Peyer's patch (tissue), 4 donors: ENCODE results near the gene SORBS1. TPM values are rescaled to one million over a fixed set of nuclear protein-coding genes. Genes with fewer than 3 reads are reported as not detected.

Experiments used
- DNase-seq, 3 donors: peaks; one replicate each; pipeline ENCODE4 v3.0.0-alpha.2; 2017 to 2019
- H3K27ac ChIP-seq, 4 donors: fragments of 200-600 bp; sonication (generic); one replicate each; pipeline ENCODE4 v1.5.1; 2016 to 2019
- H3K27me3 ChIP-seq, 2 donors: fragments of 200-600 bp; sonication (generic); one replicate each; pipeline ENCODE4 v1.5.1; 2019
- H3K36me3 ChIP-seq, 3 donors: fragments of 200-600 bp; sonication (generic); one replicate each; pipeline ENCODE4 v1.5.1; 2016 to 2019
- H3K4me1 ChIP-seq, 4 donors: fragments of 200-600 bp; sonication (generic); one replicate each; pipeline ENCODE4 v1.5.1; 2016 to 2019
- H3K4me3 ChIP-seq, 4 donors: fragments of 200-600 bp; sonication (generic); 1 replicate in 3 of 4; 2 replicates in 1 of 4; pipeline ENCODE4 v1.5.1; 2016 to 2019; ENCODE audit warnings: mild to moderate bottlenecking in 1 of 4
- H3K9me3 ChIP-seq, 4 donors: fragments of 200-600 bp; sonication (generic); one replicate each; pipeline ENCODE4 v1.5.1; 2016 to 2019; ENCODE audit warnings: mild to moderate bottlenecking in 1 of 4
- POLR2A ChIP-seq, 2 donors: fragments of 450-650 bp; IDR thresholded peaks; one replicate each; pipeline ENCODE4 v1.5.1; 2017; ENCODE audit warnings: antibody characterized with exemption in 2 of 2, mild to moderate bottlenecking in 2 of 2, moderate library complexity in 2 of 2
- total RNA-seq, 4 donors: library from RNA; depleted of rRNA; stranded (reverse); fragments of >200 nt; gene quantifications; one replicate each; pipeline ENCODE4 v1.1.0, GENCODE V29; 2016
- TF ChIP-seq, protein P1 (sequence below), 6 experiments: fragments of 450-650 bp in 4 of 6; fragments of 200-600 bp in 2 of 6; sonication (generic) in 1 of 6; IDR thresholded peaks; one replicate each; pipeline ENCODE4 v1.5.1; 2017 to 2019; ENCODE audit warnings: antibody characterized with exemption in 6 of 6, mild to moderate bottlenecking in 3 of 6, moderate library complexity in 1 of 6

Gene SORBS1
- total RNA-seq, 4 donors from 2014 or later = 34.3 to 57.1 (median 48.7) TPM

DNA sequence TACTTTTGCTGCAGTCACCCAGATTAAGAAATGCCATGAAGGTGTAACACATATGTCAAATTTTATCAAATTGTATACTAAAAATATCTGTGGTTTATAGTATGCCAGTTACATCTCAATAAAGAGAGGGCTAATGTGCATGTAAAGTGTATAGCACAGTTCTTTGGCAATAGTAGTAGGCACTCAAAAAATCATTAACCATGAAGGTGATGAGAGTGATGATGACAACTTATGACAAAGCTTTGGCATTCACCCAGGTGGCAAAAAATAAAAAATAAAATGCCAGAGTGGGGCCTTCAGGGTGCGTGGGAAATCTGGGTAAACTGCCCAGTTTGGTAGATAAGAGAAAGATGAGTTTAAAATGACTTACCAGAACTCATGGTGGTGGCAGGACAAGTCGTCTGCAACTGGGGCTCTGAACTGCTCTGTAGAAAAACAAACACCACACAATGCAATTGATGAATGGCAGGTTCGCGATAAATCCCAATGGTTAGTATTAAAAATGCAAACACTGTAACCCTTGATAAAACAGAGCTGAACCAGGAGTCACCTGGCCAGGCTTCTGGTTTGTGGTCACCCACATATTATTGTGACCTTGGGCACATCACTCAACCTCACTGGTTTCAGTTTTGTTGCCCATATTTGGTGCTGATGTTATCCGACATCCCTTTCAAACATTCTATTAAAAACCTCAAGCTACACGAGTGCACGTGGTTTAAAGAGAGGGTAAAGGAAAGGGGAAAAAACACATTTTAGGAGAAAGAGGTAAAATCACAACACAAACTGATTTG is 120.2 kb downstream of the SORBS1 start:
- DNase-seq = peak in 1 of 3 donors; percentile 28
- TF ChIP-seq POLR2A (IDR thresholded peaks at IDR 0.05) = no peak
- TF ChIP-seq, protein P1, sequence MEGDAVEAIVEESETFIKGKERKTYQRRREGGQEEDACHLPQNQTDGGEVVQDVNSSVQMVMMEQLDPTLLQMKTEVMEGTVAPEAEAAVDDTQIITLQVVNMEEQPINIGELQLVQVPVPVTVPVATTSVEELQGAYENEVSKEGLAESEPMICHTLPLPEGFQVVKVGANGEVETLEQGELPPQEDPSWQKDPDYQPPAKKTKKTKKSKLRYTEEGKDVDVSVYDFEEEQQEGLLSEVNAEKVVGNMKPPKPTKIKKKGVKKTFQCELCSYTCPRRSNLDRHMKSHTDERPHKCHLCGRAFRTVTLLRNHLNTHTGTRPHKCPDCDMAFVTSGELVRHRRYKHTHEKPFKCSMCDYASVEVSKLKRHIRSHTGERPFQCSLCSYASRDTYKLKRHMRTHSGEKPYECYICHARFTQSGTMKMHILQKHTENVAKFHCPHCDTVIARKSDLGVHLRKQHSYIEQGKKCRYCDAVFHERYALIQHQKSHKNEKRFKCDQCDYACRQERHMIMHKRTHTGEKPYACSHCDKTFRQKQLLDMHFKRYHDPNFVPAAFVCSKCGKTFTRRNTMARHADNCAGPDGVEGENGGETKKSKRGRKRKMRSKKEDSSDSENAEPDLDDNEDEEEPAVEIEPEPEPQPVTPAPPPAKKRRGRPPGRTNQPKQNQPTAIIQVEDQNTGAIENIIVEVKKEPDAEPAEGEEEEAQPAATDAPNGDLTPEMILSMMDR (IDR thresholded peaks at IDR 0.05) = no peak
- Histone ChIP-seq H3K9me3 (no peaks in the 10 kb centered on the region), H3K27ac (peak overlapping the region in 2 of 4 donors; percentile 0 to 19), H3K4me3 (no peak overlapping the region), H3K36me3 (no peaks in the 10 kb centered on the region), H3K4me1 (peaks cover 0 to 12% (median 0%) of the 10 kb centered on the region in 4 donors), H3K27me3 (no peaks in the 10 kb centered on the region)

DNA sequence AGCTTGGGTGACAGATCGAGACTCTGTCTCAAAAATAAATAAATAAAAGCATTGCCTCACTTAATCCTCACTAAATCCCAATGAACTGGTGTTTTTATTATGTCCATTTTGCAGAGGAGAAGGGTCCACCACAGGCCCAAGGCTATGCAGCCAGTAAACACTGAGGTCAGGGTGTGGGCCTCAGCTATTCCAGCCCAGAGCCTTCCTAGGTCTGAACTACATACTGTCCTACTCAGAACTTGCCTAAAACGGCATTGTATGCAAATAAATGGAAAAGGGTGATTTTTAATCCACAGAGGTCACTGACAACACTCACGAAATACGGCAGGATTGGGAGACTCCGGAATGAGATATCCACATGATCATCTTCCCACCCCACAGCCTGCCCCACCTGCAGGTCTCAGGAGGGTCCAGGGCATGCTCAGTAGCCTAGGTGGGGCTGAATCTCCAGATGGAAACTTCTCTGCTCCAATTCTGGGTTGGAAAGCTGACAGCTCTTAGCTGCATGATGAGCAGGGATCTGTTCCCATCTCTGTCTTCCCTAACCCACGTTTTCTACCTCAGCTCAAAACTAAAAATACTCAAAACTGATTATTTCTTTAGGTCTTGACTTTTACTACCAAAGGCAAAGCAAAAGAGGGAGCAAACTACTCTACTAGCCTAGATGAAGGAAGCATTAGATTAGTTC is 121.0 kb downstream of the SORBS1 start:
- H3K27me3 ChIP-seq = no peaks in the 10 kb centered on the region
- no peak overlapping the region for H3K4me3 ChIP-seq
- no peaks in the 10 kb centered on the region for H3K36me3 ChIP-seq
- H3K9me3 ChIP-seq = no peaks in the 10 kb centered on the region
- TF ChIP-seq POLR2A (IDR thresholded peaks at IDR 0.05) = no peak
- TF ChIP-seq, protein P1 (IDR thresholded peaks at IDR 0.05) = no peak
- H3K4me1 ChIP-seq = peaks cover 0 to 4% (median 0%) of the 10 kb centered on the region in 4 donors
- peak overlapping the region in 2 of 4 donors; percentile 0 to 19 for H3K27ac ChIP-seq
- no peak for DNase-seq

DNA sequence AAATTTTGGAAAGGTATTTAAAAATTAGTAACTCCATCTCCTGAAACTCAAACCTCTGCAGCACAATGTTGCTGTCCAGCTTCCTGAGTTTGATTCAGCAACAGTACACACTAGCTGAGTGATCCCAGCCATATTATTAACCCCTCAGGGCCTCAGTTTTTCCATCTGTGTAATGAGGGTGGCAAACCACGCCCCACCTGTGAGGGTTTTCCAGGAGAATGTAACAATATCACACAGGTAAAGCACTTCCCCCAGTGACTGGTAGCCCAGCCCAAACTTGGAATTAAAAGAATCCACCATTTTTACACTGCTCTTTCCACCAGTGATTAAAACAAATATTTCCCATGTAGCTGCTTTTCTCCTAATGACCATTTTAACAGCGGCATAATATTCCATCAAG is 122.4 kb downstream of the SORBS1 start:
- Histone ChIP-seq H3K27me3 (no peaks in the 10 kb centered on the region), H3K36me3 (no peaks in the 10 kb centered on the region), H3K9me3 (no peaks in the 10 kb centered on the region), H3K4me1 (no peaks in the 10 kb centered on the region), H3K27ac (no peak overlapping the region), H3K4me3 (no peak overlapping the region)
- DNase-seq = no peak
- no peak for TF ChIP-seq POLR2A (IDR thresholded peaks at IDR 0.05)
- TF ChIP-seq, protein P1 (IDR thresholded peaks at IDR 0.05) = no peak

DNA sequence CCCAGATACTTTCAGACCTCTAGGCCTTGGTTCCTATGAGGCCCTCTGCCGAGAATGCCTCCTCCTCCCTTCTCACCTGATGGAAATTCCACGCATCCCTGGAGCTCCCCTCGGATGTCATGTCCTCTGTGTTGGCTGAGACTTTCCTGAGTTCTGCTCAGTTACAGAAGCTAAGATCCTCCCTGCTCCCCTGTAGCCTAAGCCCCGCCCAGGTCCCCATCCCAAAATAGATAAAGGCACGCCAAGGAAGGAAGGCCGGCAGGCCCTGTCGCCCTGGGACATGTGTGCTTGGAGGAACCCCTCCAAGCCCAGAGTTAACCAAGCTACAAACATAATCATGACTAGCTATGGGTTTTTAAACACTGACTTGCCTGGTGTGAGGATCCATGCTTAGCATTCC is 123.5 kb downstream of the SORBS1 start:
- Histone ChIP-seq H3K9me3 (no peaks in the 10 kb centered on the region), H3K27ac (no peak overlapping the region), H3K4me1 (no peaks in the 10 kb centered on the region), H3K4me3 (no peak overlapping the region), H3K36me3 (no peaks in the 10 kb centered on the region), H3K27me3 (no peaks in the 10 kb centered on the region)
- no peak for DNase-seq
- TF ChIP-seq, protein P1 (IDR thresholded peaks at IDR 0.05) = no peak
- no peak for TF ChIP-seq POLR2A (IDR thresholded peaks at IDR 0.05)

DNA sequence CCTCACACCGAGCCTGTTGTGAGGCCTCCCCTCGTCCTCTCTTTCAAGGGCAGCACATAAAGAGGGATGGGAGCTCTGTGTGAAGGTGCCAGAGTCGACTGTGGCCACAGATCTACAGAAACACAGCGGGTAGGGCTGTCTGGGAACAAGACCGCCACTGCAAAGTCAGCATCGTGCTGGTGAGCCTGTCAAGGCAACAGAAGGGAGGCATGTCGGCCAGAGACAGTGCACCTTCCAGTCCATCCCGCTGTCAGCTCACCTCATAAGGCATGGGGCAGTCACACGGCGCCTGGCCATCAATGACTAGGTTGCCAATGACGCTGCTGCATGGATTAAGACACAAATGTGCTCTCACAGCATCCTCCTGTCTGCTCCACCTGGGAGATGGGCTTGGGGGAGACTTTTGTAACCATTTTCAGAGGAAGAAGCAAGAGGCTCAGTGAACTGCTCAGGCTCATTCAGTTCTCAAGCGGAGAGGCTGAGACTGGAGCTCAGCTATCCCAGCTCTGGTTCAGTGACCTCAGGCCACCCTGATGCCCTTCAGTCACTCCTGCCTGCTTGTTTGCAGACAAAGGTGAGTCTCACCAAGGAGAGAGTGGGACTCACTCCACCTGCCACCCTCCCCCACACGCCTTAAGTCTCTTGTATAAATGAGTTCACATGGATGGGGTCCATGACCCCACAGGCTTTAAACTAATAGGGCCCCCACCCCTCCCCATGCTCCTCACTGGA is 125.5 kb downstream of the SORBS1 start:
- H3K36me3 ChIP-seq = no peaks in the 10 kb centered on the region
- no peaks in the 10 kb centered on the region for H3K9me3 ChIP-seq
- DNase-seq = no peak
- peak overlapping the region in 2 of 4 donors; percentile 44 to 60 for H3K27ac ChIP-seq
- no peak overlapping the region for H3K4me3 ChIP-seq
- H3K4me1 ChIP-seq = no peaks in the 10 kb centered on the region
- TF ChIP-seq, protein P1 (IDR thresholded peaks at IDR 0.05) = no peak
- no peak for TF ChIP-seq POLR2A (IDR thresholded peaks at IDR 0.05)
- no peaks in the 10 kb centered on the region for H3K27me3 ChIP-seq
